Measurements from ENCODE around the gene GNG12. TPM values are rescaled to one million over a fixed set of nuclear protein-coding genes. Genes with fewer than 3 reads are reported as not detected.

The GNG12 gene
- total and polyA plus RNA-seq, 9 of the 15 experiments (the other 6 are each of a cell fraction or from before 2014, with no cell fraction given): 2.6 to 6.0 (median 4.1) TPM

GRCh38 chr1:67735806-67736627, 97.2 kb downstream of the GNG12 start (continued):
- TF ChIP-seq ATF3 (IDR thresholded peaks at IDR 0.05): peak; percentile 61
- TF ChIP-seq ATF3 (CRISPR knock-in tag; conservative IDR thresholded peaks at IDR 0.05): no peak
- no peak for TF ChIP-seq NFE2 (IDR thresholded peaks at IDR 0.05; ENCODE audit: low read depth)
- 0 out of 2 replicates have a peak, but pooled peaks have one; percentile 57 for TF ChIP-seq ETV1 (tag; conservative IDR thresholded peaks at IDR 0.05; ENCODE audit: low read depth)
- peak; percentile 68; the same call in 1 of the 2 replicates for TF ChIP-seq DMBX1 (CRISPR knock-in tag; IDR thresholded peaks at IDR 0.05; ENCODE audit: borderline replicate concordance)
- peak; percentile 24; the same call in 1 of the 2 replicates for TF ChIP-seq EHMT2 (IDR thresholded peaks at IDR 0.05)
- TF ChIP-seq PHTF2 (CRISPR knock-in tag; IDR thresholded peaks at IDR 0.05): no peak
- TF ChIP-seq ELF4 (CRISPR knock-in tag; IDR thresholded peaks at IDR 0.05): 0 out of 2 replicates have a peak, but pooled peaks have one; percentile 41
- TF ChIP-seq FOSL1 (tag; conservative IDR thresholded peaks at IDR 0.05): peak; percentile 52; the same call in 1 of the 2 replicates
- TF ChIP-seq TAL1 (IDR thresholded peaks at IDR 0.05): no peak
- TF ChIP-seq BRCA1 (IDR thresholded peaks at IDR 0.05): no peak
- no peak for TF ChIP-seq BRCA1 (CRISPR knock-in tag; IDR thresholded peaks at IDR 0.05)
- peak in 1 of 3 experiments; percentile 55; a peak in 2 of 6 replicates for TF ChIP-seq ZBTB11 (CRISPR knock-in tag; IDR thresholded peaks at IDR 0.05)
- TF ChIP-seq RUNX1 (IDR thresholded peaks at IDR 0.05; ENCODE audit: low read depth): 0 out of 2 replicates have a peak, but pooled peaks have one; percentile 41
- TF ChIP-seq CC2D1A (IDR thresholded peaks at IDR 0.05): no peak
- no peak for TF ChIP-seq HMGN3 (IDR thresholded peaks at IDR 0.05; ENCODE audit: borderline replicate concordance, extremely low read depth, insufficient read length, low read depth, low read length)
- 0 out of 2 replicates have a peak, but pooled peaks have one; percentile 14 for TF ChIP-seq OTX1 (CRISPR knock-in tag; IDR thresholded peaks at IDR 0.05)
- 0 out of 4 replicates have a peak, but pooled peaks of 1 of the 2 experiments have one; percentile 10 for TF ChIP-seq FOXK2 (conservative IDR thresholded peaks at IDR 0.05 in 1 of 2, IDR thresholded peaks at IDR 0.05 in 1 of 2; ENCODE audit: low read depth in 2 of 2)
- TF ChIP-seq BCLAF1 (IDR thresholded peaks at IDR 0.05; ENCODE audit: borderline replicate concordance in 1 of 2, control insufficient read depth in 1 of 2, low read depth in 2 of 2, low read length in 1 of 2): no peak

Measured in K562 (cell line).